Measurements from ENCODE around the gene PDLIM7.
"Not testable (repeated sequence)": the region's sequence is repeated elsewhere in the genome, so short reads cannot be mapped to it uniquely, and the experiment has no call there.

Gene PDLIM7, protein sequence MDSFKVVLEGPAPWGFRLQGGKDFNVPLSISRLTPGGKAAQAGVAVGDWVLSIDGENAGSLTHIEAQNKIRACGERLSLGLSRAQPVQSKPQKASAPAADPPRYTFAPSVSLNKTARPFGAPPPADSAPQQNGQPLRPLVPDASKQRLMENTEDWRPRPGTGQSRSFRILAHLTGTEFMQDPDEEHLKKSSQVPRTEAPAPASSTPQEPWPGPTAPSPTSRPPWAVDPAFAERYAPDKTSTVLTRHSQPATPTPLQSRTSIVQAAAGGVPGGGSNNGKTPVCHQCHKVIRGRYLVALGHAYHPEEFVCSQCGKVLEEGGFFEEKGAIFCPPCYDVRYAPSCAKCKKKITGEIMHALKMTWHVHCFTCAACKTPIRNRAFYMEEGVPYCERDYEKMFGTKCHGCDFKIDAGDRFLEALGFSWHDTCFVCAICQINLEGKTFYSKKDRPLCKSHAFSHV
- 2.4 to 4.1 reads per million in 2 donors for total RNA-seq

DNA sequence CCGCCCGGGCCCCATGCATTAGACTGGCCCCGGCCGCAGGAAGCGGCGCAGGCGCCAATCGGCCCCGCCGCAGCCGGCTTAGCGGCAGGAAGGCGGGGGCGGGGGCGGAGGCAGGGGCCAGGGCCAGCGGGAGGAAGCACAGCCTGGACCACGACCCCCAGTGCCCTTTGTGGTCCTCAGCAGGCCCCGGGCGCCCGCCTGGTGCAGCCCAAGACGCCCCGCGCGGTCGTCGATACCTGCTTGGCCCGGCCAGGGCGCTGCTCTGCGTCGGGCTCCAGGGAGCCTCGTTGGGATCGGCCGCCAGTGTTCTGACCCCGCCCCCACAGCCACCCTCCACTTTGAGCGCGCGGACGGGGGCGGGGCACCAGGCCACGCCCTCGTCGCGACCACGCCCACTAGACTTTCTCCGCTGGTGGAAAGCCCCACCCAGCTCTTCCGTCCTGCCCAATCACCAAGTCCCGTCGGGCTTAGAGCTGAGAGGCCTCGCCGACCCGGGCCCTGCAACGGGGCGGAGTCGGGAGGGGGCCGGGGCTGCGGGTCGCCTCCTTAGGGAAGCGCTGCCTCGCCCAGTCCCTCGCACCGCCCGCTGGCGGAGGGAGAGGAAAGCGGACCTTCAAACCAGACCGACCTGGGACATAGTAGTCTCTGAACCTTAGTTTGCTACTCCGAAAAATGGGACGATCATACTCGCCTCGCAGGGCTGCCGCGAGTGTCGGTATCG is at the start of gene PDLIM7:
Gene PDLIM7, minus strand, starts transcription at position 313 of the 721 bp plus-strand sequence. CDS start 1,092 bp downstream, outside the sequence.
- peak; percentile 88 to 94 (median 90) for DNase-seq

DNA sequence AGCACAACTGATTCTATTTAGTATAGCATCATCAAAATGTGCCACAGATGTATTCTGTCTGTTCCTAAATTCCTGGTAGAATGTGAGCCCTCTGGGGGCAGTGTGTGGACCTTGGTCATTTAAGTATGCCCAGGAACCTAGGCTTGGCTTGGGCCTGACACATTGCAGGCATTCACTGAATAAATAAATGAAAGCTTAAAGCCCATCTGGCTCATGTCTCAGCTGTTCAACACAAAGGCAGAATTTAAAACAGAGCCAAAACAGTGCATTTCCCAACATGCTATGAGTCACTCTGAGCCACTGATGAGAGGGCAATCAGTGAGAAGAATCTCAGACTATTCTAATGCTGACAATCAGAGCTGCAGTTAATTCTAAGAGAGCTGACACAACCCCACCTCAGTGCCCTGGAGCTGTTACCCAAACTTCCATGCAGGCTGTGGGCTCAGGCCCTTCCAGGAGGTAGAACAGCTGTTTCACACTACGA is 48.9 kb upstream of the PDLIM7 start:
- no peak for DNase-seq

DNA sequence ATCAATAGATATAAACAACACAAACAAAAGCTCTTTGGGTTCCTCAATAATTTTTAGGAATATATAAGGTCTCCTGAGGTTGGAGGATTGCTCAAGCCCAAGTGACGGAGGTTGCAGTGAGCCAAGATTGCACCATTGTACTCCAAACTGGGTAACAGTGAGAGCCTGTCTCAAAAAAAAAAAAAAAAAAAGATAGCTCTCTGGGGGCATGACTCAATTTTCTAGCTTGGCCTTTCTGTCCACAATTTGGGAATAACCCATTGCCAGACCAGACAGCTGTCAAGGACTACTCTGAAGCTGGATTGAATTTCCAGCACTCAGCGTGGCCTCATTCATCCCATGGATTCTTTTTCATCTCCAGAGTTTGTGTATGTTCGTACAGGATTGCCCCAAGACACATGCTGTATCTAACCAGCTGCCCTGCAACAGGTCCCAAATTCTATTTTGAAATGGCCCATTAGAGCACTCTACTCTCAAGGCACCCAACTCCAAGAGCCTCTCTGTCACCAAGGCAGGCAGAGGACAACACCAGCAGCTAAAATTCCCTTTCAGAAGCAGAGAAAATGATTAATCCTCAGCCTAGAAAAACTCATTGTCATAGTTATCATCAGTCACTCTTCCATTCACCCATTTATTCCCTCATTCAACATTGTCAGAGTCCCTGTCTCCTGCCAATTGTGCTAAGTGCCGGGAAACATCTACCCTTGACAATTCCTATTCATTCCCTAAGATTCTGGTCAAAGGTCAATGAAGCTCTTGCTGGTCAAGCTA is 48.3 kb upstream of the PDLIM7 start:
- no peak for DNase-seq

DNA sequence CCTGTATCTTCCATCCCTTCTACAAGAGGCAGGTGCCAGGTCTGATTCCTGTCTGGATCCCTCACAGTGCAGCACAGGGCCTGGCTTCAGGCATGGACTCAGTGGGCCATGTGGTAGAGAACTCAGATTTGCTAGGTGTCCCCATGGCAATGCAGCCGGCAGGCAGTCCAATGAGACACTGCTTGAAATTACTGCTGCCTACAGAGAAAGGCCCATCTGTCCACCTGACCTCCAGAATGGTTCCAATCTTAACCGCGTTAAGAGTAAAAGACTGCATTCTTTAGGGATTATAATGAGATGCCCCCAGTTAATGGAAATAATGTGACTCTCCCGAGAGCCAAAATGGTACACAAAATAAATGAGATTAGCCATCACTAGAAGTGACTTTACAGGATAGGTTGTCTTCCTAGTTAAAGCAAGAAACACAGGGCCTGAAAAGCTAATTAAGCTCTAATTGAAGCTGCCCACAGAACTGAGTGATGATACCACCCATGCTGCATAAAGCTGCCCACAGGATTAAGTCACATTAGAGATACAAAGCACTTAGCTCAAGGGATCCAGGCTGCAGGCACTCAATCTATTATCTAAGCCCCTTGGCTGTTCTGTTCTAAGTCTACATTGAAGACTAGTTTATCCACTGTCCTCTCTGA is 45.5 kb upstream of the PDLIM7 start:
- no peak for DNase-seq

DNA sequence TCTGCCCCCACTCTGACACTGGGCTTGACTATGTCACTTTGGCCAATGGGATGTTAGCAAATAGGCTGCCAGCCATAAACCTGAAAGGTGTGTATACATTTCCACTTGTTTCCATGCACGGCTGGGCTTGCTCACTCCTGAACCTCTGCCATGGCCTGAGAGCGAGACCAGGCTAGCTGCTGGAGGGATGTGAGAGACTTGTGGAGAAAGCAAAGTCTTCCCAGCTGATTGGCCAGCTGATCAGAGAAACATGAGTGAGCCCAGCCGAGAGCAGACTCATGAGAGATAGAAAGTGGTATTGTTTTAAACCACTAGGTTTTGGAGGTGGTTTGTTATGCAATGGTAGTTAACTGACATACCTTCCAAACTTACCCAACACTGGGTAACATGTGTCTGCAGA is 43.0 kb upstream of the PDLIM7 start:
- DNase-seq = no peak

DNA sequence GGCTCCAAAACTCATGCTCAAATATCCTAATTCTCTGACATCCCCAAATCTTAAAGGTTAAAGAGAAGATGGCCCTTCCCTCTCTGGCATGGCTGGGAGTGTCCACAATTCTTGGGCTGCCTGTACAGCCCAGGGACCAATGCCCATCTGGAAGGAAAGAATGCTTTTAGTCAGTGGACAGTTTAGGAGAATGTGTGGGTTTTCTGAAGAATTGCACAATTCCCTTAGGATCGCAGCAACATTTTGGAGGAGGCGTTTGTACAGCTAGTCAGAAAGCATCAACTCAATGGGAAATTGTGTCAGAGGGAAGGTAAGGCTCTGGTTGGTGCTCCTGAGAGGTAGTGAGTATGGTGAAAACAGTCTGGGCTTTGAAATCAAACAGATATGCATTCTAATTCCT is 42.0 kb upstream of the PDLIM7 start:
- DNase-seq = no peak

DNA sequence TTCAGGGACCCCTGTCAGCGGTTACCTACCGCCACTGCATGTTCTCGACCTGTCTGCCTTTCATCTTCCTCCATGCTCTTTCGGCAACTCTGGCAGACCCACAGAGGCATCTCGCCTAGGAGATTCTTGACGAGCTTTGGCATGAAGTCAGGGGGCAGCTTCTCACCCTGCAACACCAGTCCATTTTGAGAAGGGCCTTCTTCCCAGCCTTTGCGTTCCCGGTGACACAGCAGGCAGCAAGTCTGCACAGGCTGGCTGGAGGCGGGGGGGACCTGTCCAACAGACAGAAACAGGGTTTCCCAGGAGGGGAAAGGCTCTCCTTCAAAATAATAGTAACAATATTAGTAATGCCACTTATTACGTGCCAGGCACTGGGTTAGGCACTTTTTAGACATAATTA is 41.5 kb upstream of the PDLIM7 start:
- DNase-seq = no peak

DNA sequence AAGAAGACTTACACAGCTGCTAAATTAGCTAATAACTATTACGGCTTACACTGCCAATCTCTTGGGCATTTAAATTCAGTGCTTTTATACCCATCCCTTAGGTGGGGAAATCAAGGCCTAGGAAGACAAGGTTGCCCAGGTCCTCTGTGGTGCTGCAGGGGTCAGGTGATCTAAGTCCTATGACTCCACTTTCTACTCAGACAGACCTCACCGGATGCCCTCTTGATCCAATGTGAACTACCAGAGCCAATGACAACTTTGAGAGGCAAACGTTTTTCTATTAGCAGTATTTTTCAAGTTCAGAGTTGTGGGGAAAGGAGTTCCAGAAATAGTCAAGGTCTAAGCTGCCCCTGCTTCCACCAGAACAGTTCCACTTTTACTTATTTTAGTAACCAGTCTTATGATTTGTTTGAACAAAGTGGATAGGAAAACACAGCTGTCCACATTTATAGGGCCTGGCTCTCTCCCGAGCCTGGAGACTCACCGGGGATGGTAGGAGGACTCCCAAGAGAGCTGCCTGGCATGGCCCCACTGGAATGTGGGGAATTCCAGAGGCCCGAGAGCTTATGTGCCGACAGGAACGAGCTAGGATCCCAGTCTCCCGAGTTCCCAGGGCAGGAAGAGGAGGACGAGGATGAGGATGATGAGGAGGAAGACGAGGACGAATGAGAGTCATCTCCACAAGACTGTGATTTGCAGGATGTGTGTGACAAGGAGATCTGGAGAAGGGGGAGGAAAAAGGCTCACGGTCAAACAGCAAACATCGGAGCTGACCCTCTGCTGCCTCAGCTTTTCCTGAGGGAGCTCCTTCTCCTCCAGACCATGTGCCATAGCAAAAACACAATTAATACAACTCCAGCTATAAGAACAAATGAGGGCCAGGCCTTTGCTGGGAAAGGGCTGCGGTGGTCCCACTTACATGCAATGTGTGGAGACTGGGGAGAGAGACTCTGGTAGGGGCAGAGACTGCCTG is 40.3 kb upstream of the PDLIM7 start:
- no peak for DNase-seq

DNA sequence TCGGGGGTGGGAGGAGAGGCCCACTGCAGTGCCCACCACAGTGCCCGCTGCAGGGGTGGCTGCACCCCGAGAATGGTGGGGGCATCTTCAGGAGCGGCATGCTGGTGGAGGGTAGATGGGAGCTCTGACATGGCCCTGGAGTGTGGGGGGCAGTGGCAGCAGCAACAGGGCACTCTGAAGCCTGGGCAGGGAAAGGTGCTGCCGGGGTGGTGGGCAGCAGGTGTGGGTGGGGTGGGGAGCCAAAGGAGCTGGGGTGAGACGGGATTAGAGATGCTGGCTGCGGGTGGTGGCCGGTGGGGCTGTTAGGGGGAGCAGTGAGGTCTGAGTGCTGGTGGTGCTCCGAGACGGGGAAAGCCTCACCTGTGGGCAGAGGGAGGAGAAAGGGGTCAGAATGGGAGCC is 39.0 kb upstream of the PDLIM7 start:
- no peak for DNase-seq

DNA sequence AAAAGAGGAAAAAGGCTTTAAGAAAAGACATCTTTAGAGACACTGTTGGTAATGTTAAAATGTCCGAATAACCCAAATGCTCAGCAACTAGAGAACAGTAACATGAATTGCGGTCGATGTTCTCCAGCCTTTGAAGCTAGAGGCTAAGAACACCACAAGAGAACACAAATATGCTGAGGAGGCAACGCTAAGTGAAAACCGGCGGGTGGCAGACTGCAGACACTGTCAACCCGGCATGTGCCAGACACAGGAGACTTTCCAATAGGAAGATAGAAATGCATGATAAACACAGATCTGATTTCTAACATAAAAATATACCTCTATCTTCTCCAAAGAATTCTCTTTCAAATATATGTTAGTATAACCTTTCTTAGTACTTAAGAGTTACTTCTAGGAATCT is 37.7 kb upstream of the PDLIM7 start:
- no peak for DNase-seq

DNA sequence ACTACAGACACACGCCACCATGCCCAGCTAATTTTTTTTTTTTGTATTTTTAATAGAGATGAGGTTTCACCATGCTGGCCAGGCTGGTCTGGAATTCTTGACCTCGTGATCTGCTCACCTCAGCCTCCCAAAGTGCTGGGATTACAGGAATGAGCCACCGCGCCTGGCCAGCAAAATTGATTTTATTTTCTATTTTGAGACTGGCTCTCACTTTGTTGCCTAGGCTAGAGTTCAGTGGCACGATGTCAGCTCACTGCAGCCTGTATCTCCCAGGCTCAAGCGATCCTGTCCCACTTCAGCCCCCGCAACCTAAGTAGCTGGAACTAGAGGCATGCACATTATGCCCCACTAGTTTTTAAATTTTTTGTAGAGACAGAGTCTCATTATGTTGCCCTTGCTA is 37.0 kb upstream of the PDLIM7 start:
- not testable (repeated sequence) for DNase-seq

DNA sequence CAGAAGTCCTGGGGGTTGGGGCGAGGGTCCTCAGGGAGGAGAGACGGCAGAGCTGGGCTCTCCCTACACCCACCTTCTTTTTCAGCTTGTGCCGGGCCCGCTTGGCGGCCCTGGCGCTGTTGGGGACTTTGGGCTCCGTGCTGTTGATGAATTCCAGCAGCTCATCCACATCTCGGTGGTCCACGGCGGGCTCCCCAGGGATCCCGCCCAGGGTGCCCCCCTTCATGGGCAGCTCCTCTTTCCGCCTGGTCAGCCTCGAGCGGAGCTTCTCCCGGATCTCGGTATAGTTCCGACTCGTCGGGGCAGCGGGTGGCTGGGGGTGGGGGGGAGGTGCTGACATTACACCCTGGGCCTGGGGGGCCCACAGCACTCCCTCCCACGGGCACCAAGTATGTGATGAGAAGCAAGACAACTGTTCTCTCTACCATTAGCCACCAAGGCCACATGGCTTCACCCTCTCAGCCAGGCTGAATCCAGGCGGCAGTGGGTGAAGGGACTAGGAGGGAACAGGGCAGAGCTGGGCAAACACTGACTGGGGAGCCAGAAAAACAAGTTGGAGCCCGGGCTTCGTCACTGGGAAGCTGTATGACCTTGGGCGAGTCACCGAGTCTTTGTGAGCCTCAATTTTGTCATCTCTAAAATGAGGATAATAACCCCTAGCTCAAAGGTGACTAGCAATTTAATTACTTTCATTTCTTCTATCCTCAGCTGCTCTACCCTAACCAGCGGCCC is 34.0 kb upstream of the PDLIM7 start:
- no peak for DNase-seq

DNA sequence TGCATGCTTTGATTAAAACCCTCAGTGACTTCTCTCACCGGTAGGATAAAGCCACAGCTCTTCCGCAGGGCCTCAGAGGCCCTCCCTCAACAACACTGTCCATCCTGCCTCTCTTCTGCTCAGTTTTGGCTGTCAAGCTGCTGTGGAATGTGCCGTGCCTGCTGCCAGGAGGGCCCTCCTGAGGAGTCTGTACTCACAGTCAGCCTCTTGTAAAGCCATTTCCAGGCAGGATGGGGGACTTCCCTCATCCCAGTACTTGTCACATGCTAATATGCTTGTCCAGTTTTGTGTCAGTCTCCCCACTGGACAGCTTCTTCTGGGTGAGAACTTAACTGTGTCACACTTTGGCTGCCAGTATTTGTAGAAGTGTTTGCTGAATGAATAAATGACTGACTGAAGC is 33.2 kb upstream of the PDLIM7 start:
- DNase-seq = no peak

DNA sequence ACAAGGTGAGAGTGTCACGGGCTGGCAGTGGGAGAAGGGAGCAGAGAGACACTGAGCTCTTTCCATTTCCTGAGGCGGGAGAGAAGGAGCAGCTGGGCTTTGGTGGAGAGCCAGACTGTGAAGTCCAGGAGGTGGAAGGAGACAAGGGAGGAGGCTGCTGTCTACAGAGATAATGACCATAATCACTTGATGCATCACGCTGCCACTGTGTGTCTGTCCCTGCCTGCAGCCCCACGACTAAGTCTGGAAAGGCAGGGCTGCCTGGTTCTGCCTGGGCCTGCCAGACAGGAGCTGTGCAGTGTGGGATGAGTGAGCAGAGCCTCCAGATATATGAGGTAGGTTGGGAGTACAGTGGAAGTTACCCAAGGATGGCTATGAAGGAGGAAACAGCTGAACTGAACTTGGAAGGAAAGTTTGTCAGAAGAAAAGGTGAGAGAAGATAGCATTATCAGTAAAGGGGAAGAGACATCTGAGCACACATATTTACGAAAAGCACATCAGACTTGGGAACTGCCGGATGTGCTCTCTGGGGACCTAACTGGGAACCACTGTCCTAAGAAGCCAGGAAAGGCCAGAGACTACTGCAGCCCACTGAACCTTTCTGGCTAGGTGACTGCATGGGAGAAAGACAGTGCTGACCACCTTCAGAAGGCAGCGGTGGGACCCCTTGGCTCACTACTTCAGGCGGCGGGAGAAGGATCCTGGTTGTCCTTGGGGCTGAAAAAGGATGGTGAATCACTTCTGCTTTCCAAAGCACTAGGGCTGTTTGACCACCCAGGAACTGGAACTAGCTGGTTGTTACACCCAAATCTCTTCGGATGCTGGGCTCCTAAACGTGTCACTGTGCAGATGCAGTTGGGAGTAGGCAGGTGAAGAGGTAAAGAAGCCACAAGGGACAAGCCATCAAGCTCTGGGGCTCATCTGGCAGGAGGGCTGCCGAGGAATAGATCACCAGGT is 32.1 kb upstream of the PDLIM7 start:
- DNase-seq = no peak

DNA sequence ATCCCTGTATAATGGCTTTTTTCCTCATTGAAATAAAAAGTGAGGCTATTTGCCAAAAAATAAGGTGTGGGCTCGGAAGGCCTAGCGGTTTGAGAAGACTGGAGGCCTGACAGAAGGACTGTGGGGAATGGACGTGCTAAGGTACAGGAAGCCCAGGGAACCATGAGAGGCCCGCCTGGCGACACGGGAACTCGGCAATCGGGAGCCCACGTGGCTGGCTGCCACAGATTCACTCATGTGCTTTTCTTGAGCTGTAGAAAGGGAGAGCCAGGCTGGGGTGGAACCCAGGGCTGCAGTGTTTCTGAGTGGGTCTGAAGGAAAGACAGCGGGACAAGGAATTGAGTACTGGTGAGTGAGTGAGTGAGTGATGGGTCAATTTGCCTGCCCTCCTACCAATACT is 31.2 kb upstream of the PDLIM7 start:
- DNase-seq = no peak

DNA sequence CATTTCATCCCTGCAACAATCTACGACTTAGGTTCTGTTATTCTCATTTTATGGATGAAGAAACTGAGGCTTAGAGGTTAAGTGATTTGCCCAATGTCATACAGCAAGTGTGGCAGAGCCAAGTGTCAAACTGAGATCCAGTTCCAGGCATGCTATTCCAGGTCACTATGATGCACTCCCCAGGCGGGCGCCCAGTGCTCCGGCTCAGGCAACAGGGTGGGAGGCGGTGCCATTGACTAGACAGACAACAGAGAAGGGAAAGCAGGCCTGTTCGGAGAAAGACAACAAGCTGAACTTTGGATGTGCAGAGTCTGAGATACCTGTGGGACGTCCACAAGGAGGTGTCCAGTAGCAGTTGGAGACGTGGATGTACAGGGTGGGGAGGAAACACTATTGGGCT is 30.2 kb upstream of the PDLIM7 start:
- DNase-seq = no peak

DNA sequence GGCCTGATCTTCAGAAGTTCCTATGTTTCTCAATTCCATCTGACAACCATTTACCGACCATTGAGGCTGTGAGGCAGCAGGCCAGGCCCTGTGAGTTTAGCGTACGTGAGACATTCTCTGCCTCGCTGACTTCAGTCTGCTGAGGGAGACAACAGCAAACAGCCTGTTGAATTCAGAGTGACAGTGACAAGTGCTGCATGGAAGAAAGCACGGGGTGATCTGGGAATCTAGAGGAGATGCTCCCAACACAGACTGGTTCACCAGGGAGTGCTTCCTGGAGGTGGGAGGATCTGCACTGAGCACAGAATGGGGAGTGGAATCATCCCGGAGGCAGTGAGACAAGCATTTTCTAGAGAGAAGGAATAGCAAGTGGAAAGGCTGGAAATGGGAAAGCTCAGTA is 29.4 kb upstream of the PDLIM7 start:
- no peak for DNase-seq

DNA sequence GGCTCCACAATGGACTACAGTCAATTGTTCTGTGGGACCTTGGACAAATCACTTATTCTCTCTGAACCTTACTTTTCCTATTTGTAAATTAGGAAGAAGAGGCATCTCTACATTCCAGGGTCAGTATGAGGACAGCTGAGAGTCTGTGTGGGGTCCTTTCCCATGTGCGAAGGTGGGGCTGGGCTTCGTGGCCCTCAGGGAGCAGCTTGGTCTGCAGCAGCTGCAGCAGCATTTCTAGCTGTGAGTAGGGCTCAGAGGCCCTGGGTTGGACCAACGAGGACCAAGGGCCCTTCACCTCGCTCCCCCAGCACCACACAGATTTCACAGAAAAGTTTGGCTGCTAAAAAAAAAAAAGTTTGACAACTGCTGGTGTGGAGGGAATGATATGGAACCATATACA is 28.8 kb upstream of the PDLIM7 start:
- no peak for DNase-seq

DNA sequence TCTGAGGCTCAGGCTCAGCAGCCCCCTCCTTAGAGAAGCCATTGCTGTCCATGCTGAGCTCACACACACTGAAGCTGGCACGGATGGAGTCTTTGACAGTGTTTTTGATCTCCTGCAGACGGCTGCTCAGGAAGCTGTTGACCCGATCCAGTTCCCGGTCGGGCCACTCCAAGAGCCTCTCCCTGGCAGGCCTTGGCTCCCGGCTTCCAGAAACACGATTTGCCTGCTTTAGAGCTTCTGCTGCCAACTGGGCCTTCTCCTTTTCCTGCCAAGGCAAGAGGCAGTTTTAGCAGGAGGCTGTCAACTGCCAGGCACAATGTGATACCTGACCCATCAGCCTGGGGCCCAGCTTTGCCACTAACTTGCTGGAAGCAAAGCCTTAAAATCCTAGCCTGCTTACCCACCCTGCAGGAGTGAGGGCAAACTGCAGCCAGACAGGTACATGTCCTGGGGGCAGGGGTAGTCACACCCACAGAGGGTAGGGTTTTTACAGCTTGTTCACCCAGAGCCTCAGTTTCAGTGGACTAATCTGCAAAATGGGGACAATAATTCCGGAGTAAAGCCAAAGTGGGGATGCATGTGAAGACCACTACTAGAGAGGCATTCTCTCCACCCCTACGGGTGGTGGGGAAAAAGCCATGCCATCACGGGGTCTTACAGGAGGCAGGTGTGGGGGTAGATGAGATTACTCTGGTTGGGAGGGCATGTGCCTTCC is 27.7 kb upstream of the PDLIM7 start:
- DNase-seq = no peak

Data from T-helper 2 cell (primary cell).